Midbrain (tissue), 1 donor: ENCODE data around the gene FUZ.
"Not testable (repeated sequence)": the region's sequence is repeated elsewhere in the genome, so short reads cannot be mapped to it uniquely, and the experiment has no call there.

Source experiments
- DNase-seq: peaks from one replicate; lab custom pipeline; 2025; lab: John Stamatoyannopoulos, UW

FUZ gene

GRCh38 chr19:49832556-49832955 lies 19.5 kb upstream of the FUZ start:
- DNase-seq = no peak

GRCh38 chr19:49831592-49831991 lies 18.5 kb upstream of the FUZ start:
- DNase-seq = no peak

- DNase-seq = no peak
Measured at GRCh38 chr19:49830766-49831165, 17.7 kb upstream of the FUZ start.

- DNase-seq = no peak
Measured at GRCh38 chr19:49829721-49830120, 16.6 kb upstream of the FUZ start.

GRCh38 chr19:49829200-49829599 lies 16.1 kb upstream of the FUZ start:
- no peak for DNase-seq

- DNase-seq = no peak
Measured at GRCh38 chr19:49827034-49827433, 13.9 kb upstream of the FUZ start.

- no peak for DNase-seq
Measured at GRCh38 chr19:49824662-49825061, 11.6 kb upstream of the FUZ start.

- DNase-seq = no peak
Measured at GRCh38 chr19:49823472-49823871, 10.4 kb upstream of the FUZ start.

GRCh38 chr19:49820125-49820524 lies 7.0 kb upstream of the FUZ start:
- no peak for DNase-seq

GRCh38 chr19:49819452-49820115 lies 6.5 kb upstream of the FUZ start:
- DNase-seq = not testable (repeated sequence)

- no peak for DNase-seq
Measured at GRCh38 chr19:49818649-49819370, 5.7 kb upstream of the FUZ start.

- peak; percentile 90 for DNase-seq
Measured at GRCh38 chr19:49817964-49818648, 5.0 kb upstream of the FUZ start, which contains the start of gene MED25. MED25 (plus strand) TSS chr19:49818289; CDS start chr19:49818342, 53 bp downstream.

- DNase-seq = no peak
Measured at GRCh38 chr19:49816590-49816989, 3.5 kb upstream of the FUZ start.

- no peak for DNase-seq
Measured at GRCh38 chr19:49814010-49814409, 918 bp upstream of the FUZ start.

GRCh38 chr19:49812452-49812996 lies 568 bp downstream of the FUZ start:
- peak; percentile 48 for DNase-seq

GRCh38 chr19:49811328-49811727 lies 1.8 kb downstream of the FUZ start:
- DNase-seq = no peak

- no peak for DNase-seq
Measured at GRCh38 chr19:49809941-49810389, 3.1 kb downstream of the FUZ start.

GRCh38 chr19:49809160-49809940 lies 3.7 kb downstream of the FUZ start:
- peak; percentile 45 for DNase-seq

- peak; percentile 79 for DNase-seq
Measured at GRCh38 chr19:49808711-49809159, 4.4 kb downstream of the FUZ start.

- no peak for DNase-seq
Measured at GRCh38 chr19:49807904-49808675, 5.0 kb downstream of the FUZ start.
